RPMI8226 (cell line): ENCODE measurements around the gene CCL7.

ENCODE experiments used
- DNase-seq: peaks from one replicate; pipeline ENCODE4 v3.0.0-alpha.2; 2015

The CCL7 gene

DNA sequence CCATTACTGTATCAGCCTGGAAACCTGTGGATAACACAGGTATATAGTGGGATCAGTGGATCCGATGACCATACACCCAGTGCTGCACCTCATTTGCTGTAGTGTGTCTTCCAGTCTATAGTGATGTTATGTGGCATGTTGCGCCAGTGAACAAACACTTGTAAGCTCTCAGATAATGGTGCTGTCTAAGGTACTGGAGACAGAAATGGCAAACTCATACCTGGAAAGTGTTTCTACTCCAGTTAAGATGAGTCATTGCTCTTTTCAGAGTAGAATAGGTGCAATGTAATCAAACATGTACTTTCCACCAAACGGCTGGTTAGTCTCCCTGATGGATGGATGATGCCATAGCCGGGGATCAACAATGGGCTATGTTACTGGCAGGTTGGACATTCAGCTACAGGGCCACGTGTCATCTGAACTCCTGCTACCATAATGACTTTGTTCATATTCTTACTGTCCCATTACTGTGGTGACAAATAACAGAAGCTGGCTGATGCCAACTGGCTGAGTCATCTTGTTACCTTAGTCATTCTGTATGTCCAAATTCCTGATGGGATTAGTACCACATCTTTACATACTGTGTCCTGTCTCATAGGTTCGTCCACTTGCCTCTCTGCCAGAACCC, 21.8 kb downstream of the CCL7 start:
- no peak for DNase-seq

DNA sequence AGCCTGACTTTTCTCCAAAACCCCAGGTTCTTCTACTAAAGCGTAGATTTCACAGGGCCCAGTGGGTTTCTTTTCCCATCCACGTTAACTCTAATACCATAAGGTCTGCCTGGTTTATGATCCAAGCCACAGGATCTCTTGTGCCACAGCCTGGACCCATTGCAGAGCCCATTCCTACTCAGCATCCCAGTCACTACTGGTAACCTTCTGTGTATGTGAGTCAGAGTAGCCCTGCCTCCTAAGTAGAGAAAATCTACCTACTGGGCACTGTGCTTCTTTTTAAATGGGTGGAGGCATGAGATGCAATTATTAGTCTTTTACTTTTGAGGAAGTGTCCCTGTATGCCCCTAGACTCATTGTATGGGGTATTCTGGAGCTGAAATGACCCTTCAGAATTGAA, 29.0 kb downstream of the CCL7 start:
- DNase-seq = no peak

DNA sequence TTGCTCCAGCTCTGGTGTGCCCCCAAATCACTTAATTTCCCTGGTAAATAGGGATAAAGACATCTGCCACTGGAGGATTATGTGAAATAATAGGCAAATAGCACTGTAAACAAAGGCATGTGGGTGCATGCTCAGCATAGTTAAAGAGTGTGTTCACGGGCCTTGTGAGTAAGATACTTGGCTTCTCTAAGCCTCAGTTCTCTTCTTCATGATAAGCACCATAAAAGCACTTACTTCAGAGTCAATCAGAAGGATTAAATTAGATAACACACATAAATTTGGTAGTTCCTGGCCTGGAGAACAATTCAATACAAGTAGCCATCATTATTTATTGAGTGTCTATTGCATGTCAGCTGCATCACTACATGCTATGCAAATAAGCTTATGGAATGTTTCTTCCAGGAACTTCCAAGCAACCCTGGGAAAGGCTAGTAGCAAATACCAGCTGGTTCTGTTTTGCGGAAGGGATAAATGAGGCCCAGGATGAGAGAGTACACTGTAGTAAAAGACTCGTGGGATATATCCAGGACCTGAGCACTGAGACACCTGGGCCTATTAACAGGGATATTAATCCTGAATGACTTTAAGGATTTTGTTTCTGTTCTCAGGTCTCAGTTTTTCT, 30.0 kb downstream of the CCL7 start:
- DNase-seq = no peak

DNA sequence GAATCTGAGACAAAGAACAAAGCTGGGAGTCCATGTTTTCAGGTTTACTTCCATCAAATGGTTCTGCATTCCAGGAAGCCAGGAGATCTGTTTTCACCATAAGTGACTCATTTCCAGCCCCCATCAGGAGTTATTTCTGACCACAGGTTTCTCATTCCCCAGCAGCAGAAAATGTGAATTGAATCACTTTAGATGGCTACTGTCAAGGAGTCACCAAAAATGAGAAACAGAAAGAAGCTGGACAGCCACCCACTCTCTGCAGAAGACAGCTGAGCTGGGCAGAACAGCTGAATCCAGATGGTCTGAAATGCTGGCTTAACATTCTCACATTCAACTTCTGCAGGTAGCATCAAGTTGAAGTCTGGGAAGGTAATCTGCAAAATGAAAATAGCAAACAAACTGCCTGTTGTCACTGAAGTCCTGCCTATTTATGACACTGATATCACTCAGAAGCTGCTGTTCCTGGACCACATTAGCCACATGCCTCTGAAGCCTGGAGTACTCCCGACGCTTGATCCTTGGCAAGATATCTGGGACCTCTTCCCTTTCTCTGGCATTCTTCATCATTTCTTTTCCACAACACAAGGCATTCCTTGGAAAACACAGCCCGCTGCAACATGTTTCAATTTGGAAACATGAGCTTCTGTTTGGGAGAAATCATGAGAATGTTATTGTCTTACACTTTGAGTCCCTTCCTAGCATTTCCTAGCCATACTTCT, 30.8 kb downstream of the CCL7 start:
- peak; percentile 72 for DNase-seq

DNA sequence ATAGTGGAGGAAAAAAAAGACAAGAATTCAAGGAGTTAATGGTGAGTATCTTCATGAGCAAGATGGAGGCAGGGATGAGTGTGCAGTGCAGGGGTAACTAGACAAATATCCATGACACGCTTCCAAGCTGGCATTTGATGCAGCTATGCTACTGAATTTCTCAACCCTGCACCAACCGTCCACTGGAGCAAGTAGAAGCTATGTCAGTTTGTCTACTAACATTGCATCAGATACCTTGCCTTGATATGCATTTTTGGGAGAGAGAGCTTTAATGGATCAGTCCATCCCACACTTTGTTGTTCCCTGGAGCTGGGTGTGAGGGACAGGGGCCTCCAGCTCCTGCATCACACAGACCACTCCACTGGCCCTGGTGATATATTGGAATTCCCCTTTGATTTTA, 32.0 kb downstream of the CCL7 start:
- no peak for DNase-seq

DNA sequence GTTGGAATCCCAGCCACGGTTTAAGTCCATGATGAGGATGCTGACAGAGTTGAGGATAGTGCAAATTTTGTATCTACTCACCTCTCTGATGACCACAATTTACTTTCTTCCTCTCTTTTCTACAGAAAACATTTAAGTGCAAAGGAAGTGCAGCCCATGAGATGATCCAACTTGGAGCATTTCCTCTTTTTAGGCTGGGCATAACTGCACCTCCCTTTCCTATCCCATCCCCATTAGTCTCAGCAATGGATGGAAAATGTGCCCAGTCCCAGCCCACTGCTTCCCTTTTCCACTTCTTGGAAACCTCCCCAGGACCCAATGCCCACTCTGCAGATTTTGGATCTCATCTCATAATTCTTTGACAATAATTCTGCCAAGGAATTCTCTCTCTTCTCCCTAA, 32.6 kb downstream of the CCL7 start:
- DNase-seq = no peak

DNA sequence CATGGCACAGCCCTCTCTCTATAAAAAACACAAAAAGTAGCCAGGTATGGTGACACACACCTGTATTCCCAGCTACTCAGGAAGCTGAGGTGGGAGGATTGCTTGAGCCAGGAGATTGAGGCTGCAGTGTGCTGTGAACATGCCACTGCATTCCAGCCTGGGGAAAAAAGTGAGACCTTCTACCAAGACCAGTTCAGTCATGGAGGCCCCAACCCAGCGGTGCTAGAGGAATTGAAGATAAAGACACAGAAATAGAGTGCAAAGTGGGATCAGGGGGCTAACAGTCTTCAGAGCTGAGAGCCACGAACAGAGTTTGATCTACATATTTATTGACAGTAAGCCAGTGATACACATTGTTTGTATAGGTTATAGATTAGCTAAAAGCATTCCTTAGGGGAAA, 33.6 kb downstream of the CCL7 start:
- DNase-seq = no peak

DNA sequence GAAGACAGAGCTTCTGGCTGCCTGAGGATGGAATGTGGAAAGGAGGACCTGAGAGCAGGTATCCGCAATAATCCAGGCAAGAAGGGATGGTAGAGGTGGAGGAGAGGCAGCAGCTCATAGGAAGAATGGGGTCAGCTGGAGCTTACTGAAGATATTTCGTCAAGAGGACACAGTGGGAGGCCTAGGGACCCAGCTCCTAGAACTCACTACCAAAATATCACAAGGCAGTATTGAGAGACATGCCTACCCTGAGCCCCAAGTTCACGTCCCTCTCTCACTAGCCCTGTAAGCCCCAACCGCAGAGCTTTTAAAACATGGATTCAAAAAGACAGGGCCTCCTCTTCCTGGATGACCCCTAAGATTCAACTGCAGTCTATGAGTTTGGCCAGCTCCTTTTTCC, 35.0 kb downstream of the CCL7 start:
- DNase-seq = no peak

DNA sequence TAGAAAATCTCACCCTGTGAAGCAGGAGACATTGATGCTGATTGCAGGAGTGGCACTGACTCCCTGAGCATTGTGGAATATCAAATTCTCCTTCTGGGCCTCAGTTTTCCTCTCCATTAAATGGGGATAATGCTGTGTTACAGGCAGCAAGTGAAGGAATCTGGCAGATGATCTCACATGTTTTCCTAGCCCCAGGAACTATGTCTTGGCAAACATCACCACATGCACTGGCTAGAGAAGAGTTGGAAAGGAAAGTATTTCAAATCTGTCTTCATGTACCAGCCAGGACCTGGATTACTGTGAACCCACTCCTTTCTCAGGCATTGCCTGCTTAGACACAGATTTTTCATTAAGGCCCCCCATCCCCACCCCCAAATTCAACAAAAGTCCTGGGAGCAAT, 35.6 kb downstream of the CCL7 start:
- DNase-seq = no peak

DNA sequence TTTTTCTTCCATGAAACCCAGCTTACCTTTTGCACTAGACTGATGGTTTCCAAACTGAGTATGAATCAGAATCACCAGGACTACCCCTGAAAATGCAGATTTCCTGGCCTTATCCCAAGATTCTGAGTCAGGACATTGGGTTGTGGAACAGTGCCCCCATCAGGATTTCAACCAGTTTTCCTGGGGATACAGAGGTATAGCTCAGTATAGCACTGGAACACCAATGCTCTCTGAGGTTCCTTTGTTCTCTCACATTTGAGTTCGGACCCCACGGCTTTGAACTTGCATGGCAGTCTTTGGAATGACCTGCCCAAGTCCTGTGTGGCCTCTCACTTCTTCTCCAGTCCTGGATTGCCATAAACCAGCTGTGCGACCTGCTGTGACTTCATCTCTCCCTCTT, 36.4 kb downstream of the CCL7 start:
- DNase-seq = no peak

DNA sequence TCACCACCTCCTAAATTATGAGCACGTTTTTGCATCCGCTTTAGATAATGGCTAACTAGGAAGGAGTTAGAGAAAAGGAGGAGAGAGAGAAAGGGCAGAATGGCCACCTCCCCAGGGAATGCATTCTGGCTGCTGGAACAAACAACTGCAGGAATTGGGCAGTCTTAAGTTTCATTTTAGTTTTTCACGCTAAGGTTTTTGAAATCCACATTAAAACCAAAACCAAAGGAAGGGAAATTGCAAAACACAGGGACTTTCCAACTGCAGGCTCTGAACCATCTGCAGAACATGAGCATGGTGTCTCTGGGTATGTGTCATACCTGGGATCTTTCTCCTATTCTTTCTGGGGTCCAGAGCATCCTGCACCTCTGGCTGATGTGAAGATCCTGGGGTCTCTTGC, 37.1 kb downstream of the CCL7 start:
- DNase-seq = no peak

DNA sequence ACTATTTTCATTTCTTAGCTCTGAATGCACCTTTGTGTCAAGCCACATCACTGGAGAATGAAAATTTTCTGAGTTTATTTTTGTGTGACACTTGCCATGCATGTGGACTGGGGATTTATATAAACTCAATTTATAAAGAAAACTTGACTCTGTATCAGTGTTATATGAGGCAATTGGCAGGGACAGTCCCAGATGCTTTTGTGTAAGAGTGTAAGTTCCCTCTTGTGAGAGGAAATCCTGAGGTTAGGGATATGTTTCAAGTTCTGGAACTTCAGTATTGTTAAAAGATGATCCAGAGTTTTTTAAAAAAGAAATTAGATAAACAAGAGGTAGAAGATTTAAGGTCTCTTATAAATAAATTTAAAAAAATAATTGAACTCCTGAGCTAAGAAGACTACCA, 38.4 kb downstream of the CCL7 start:
- DNase-seq = no peak

DNA sequence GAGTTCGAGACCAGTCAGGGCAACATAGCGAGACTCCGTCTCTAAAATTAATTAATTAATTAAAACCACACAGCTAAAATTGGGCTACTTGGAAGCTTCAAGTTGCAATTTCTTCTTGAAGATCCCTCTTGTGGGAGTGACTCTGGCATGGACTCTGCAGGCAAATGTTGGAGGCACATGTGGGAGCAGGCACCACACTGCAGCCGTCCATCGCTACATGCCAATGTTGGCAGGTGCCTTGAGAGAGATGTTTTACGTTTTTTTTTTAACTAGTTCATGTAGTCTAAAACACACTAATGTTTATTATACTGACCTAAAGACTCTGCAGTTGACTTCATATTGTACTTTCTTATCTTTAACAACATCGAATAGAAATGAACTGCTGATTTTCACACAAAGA, 41.3 kb downstream of the CCL7 start:
- no peak for DNase-seq

DNA sequence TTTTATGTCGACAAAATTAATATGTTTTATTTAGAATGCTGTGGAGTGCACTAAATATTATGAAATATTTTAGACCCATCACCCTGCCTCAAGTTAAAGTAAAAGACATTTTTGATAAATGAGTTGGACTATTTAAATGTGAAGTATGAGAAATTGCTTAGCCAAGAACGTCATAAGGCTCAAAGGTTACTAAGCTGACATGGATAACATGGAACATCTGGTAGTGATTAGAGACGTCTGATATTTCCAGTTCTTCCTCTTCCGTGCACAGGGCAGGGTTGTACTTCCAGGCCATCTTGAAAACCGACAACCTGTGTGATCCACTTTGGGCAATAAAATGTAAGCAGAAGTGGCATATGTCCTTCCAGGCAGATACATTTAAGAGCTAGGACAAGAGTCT, 42.1 kb downstream of the CCL7 start:
- DNase-seq = no peak

DNA sequence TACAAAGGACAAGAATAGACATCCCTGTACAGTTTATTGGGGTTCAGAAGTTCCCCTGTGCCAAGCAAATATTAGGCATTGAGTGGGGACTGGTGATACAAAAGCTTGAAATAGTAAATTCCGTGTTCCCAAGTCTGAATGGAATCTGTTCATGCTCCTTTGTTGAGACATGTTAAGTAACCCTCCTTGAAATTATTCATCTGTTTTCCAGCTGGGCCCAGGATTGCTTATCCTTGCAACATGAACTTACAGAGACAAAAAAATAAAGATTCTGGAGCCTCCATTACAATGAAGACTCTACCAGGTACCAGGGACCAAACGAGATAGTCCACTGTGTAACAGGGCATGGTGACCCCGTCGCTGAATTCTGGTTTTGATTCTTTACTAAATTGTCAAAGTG, 43.1 kb downstream of the CCL7 start:
- no peak for DNase-seq

DNA sequence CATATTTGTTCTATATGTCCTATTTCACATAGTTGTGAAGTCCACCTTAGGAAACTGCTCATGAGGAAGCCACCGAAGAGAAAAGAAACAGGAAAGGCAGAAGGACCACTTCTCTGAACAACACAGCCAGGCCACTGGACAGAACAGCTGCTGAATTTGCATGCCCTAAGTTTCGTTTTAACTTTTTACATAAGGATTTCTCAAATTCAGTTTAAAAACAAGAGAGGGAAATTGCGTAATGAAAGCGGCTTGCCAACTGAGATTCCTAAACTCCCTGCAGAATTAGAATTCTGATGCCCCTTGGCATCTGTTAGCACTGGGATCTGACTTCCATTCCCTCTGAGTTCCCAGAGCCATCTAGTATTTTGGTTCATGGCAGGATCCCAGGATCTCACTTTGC, 44.3 kb downstream of the CCL7 start:
- DNase-seq = no peak

DNA sequence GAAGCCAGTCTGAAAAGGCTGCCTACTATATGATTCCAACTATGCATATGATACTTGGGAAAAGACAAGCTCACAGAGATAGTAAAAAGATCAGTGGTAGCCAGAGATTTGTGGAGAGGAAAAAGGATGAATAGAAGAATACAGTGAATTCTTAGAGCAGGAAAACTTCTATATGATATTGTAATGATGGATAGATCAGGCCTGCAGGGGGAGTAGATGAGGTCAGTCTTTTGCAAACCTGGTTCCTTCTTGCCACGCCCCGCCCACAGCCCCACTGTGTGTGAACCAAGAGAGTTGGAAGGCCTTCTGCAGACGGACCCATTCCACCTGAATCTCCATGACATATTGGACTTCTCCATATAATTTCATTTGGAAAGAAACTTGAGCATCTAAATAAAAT, 48.5 kb downstream of the CCL7 start:
- peak; percentile 25 for DNase-seq

DNA sequence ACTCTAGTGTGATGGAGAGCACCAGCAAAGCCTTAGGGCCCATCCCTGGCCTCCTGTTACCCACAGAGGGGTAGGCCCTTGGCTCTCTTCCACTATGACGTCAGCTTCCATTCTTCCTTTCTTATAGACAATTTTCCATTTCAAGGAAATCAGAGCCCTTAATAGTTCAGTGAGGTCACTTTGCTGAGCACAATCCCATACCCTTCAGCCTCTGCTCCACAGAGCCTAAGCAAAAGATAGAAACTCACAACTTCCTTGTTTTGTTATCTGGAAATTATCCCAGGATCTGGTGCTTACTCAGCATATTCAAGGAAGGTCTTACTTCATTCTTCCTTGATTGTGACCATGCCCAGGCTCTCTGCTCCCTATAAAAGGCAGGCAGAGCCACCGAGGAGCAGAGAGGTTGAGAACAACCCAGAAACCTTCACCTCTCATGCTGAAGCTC, 49.0 kb downstream of the CCL7 start, which contains the start of gene CCL8:
CCL8 (plus strand) TSS at position 397 of the 445 bp plus-strand sequence. CDS start 67 bp downstream, outside the sequence.
- no peak for DNase-seq
